Neuron (in vitro differentiated cells): Measurements from ENCODE around the gene ADPRS.

ENCODE experiments used
- H2AFZ ChIP-seq: one replicate; pipeline ENCODE4 v1.6.1; 2013; ENCODE audit warnings: low read depth, mild to moderate bottlenecking, inconsistent platforms, low read length, moderate library complexity
- H3K27me3 ChIP-seq: one replicate; pipeline ENCODE4 v1.6.1; 2013; ENCODE audit warnings: low read length; ENCODE audit not compliant: insufficient read depth
- H3K36me3 ChIP-seq: one replicate; pipeline ENCODE4 v1.6.1; 2013; ENCODE audit warnings: low read length; ENCODE audit not compliant: insufficient read depth
- H3K4me1 ChIP-seq: one replicate; pipeline ENCODE4 v1.6.1; 2013; ENCODE audit warnings: low read length; ENCODE audit not compliant: insufficient read depth
- H3K4me3 ChIP-seq: 2 replicates; pipeline ENCODE4 v1.5.1; 2013; ENCODE audit warnings: mild to moderate bottlenecking, low read length, moderate library complexity
- H3K9me3 ChIP-seq: one replicate; pipeline ENCODE4 v1.6.1; 2013; ENCODE audit warnings: low read length

The ADPRS gene

GRCh38 chr1:36092166-36092797, 3.6 kb downstream of the ADPRS start:
- Histone ChIP-seq H3K27me3 (no peaks in the 10 kb centered on the region), H3K4me1 (peaks cover 17% of the 10 kb centered on the region), H2AFZ (no peak overlapping the region), H3K4me3 (no peak overlapping the region), H3K36me3 (peaks cover 51% of the 10 kb centered on the region), H3K9me3 (no peaks in the 10 kb centered on the region)

- Histone ChIP-seq H3K4me3 (no peak overlapping the region), H3K27me3 (no peaks in the 10 kb centered on the region), H3K4me1 (peaks cover 19% of the 10 kb centered on the region), H2AFZ (no peak overlapping the region), H3K9me3 (no peaks in the 10 kb centered on the region), H3K36me3 (peaks cover 51% of the 10 kb centered on the region)
Measured at GRCh38 chr1:36092798-36093185, 4.1 kb downstream of the ADPRS start.

DNA sequence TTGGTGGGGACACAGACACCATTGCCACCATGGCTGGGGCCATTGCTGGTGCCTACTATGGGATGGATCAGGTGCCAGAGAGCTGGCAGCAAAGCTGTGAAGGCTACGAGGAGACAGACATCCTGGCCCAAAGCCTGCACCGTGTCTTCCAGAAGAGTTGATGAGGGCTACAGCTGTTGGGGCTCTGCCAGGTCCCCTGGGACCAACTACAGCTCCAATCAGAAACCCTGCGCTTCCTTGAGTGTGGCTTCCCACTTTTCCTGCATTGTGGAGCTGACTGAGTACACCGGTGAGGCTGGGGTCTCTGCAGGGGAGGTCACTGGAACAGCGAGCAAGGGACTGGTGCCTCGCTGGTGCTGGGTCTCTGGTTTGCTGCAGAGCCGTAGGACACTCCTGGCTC, 4.5 kb downstream of the ADPRS start:
- H3K9me3 ChIP-seq: no peaks in the 10 kb centered on the region
- H2AFZ ChIP-seq: no peak overlapping the region
- peaks cover 51% of the 10 kb centered on the region for H3K36me3 ChIP-seq
- H3K4me3 ChIP-seq: no peak overlapping the region
- peaks cover 17% of the 10 kb centered on the region for H3K4me1 ChIP-seq
- H3K27me3 ChIP-seq: no peaks in the 10 kb centered on the region

GRCh38 chr1:36093929-36094328, 5.2 kb downstream of the ADPRS start:
- H3K27me3 ChIP-seq: no peaks in the 10 kb centered on the region
- no peak overlapping the region for H2AFZ ChIP-seq
- H3K4me1 ChIP-seq: peaks cover 15% of the 10 kb centered on the region
- no peak overlapping the region for H3K4me3 ChIP-seq
- H3K9me3 ChIP-seq: no peaks in the 10 kb centered on the region
- peaks cover 51% of the 10 kb centered on the region for H3K36me3 ChIP-seq

DNA sequence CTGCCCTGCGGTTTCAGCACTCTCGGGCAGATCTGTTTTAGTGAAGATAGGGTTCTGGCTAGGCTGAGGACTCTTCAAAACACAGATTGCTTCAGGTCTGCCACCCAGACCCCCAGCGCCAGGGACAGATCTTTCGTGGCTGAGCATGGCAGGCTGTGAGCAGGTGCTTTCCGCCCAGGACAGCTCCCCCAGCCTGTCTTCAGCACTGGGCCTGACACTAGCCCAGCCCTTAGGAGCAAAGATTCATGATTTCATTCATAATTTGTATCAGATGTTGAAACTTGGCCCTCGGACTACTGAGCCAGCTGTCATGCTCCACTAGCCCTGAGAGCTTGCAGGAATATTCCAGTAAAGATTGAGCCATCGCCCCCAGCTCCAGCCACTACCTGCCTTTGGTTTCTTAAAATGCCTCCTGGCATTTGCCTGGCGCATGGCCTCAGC, 5.9 kb downstream of the ADPRS start:
- H3K36me3 ChIP-seq: peaks cover 51% of the 10 kb centered on the region

GRCh38 chr1:36095760-36096405, 7.2 kb downstream of the ADPRS start:
- H2AFZ ChIP-seq: no peak overlapping the region
- peaks cover 5% of the 10 kb centered on the region for H3K4me1 ChIP-seq
- no peaks in the 10 kb centered on the region for H3K9me3 ChIP-seq
- peaks cover 49% of the 10 kb centered on the region for H3K36me3 ChIP-seq
- no peaks in the 10 kb centered on the region for H3K27me3 ChIP-seq
- no peak overlapping the region for H3K4me3 ChIP-seq

More for the DNA sequence above, 5.9 kb downstream of the ADPRS start:
- Histone ChIP-seq H3K27me3 (no peaks in the 10 kb centered on the region), H3K4me3 (no peak overlapping the region), H2AFZ (no peak overlapping the region), H3K9me3 (no peaks in the 10 kb centered on the region), H3K4me1 (peaks cover 10% of the 10 kb centered on the region)

- H3K36me3 ChIP-seq: peaks cover 41% of the 10 kb centered on the region
- H3K4me1 ChIP-seq: peaks cover 5% of the 10 kb centered on the region
Measured at GRCh38 chr1:36096500-36097432, 8.1 kb downstream of the ADPRS start.

DNA sequence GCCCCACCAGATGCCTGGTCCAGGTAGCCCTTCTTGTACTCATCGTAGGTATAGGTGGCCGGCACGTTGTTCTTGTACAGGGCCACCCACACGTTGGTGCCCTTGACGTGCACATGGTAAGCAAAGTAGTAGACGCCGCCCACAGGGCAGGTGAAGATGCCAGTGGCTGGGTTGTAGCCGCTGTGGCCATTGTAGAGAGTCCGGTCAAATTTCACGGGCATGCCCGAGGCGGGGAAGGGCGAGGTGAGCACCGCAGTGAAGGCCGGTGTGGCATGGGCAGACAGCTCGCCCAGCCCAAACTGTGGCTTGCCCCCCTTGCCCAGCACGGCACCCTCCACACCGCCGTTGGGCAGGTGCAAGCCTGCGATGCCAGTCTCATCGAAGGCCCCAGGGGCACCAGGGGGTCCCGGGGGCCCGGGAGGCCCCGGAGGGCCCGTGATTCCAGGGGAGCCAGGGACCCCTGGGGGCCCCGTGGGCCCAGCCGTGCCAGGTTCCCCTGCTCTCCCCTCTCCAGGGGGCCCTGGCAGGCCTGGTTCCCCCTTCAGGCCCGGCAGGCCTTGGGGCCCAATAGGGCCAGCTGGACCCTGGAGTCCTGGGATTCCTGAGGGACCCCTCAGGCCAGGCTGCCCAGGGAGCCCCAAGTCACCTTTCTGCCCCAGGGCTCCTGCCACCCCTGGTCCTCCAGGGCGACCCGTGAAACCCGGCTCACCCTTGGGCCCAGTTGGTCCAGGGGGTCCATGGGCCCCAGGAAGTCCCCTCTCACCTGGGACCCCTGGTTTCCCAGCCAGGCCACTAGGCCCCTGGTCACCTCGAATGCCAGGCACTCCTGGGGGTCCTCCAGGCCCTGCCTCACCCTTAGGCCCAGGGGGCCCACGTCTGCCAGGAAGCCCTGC, 9.2 kb downstream of the ADPRS start:
- Histone ChIP-seq H3K36me3 (peaks cover 29% of the 10 kb centered on the region), H3K27me3 (no peaks in the 10 kb centered on the region), H2AFZ (no peak overlapping the region), H3K4me1 (peaks cover 5% of the 10 kb centered on the region), H3K9me3 (no peaks in the 10 kb centered on the region), H3K4me3 (no peak overlapping the region)

More at GRCh38 chr1:36096500-36097432, 8.1 kb downstream of the ADPRS start:
- Histone ChIP-seq H3K4me3 (no peak overlapping the region), H2AFZ (no peak overlapping the region), H3K27me3 (no peaks in the 10 kb centered on the region), H3K9me3 (no peaks in the 10 kb centered on the region)

DNA sequence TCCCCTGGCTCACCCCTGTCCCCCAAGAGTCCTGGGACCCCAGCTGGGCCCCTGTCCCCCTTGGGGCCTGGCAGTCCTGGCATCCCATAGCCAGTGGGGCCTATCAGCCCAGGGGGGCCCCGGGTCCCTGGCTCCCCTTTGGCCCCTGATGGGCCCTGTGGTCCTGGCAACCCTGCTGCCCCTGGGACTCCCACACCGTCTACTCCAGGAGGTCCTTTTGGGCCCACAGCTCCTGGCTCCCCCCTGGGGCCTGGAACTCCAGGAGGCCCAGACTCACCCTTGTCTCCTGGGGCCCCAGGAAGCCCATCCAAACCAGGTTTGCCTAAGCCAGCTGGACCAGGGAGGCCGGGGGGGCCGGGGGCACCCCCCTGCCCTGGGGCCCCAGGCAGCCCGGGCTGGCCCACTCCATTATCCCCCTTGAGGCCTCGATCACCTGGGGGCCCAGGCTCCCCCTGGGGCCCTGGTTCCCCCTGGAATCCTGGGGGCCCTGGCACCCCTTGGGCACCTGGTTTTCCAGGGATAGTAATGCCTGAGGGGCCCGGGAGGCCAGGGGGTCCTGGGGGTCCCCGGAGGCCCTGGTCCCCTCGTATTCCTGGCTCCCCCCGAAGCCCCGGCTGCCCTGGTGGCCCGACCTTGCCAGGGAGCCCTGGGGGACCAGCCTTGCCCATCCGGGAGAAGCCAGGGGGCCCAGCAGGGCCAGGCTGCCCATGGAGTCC, 10.1 kb downstream of the ADPRS start:
- H3K36me3 ChIP-seq: peaks cover 21% of the 10 kb centered on the region
- no peaks in the 10 kb centered on the region for H3K9me3 ChIP-seq
- H2AFZ ChIP-seq: no peak overlapping the region
- H3K4me3 ChIP-seq: no peak overlapping the region
- no peaks in the 10 kb centered on the region for H3K27me3 ChIP-seq
- H3K4me1 ChIP-seq: peaks cover 5% of the 10 kb centered on the region

DNA sequence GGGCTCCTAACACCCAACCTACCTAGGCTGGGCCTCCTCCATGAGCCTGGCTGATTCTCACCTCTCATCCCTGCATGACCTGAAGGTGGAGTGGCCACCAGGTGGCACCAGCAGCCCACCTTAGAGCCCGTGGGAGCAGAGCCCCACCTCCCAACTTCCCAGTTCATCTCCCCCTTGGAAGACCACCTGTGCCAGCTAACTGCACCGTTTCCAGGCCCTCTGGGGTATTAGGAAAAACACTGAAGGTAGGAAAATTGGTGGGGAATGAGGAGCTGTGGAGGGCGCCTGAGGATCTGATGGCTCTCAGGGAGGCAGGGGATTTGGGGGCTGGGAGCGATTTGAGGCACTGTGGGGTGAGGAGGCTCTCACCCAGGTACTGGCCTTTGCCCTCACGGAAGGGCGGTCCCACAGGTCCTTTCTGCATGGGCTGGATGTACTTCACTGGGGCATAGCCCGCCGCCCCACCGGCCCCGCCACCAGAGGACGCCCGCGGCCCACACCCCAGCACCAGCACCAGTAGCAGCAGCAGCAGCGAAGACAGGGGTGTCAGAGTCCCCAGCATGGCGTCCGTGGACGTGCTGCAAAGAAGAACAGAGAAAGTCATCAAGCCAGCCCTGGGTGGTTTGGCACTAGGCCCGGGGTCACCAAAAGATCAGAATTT, 11.1 kb downstream of the ADPRS start:
- no peaks in the 10 kb centered on the region for H3K9me3 ChIP-seq
- H3K4me3 ChIP-seq: no peak overlapping the region
- H3K27me3 ChIP-seq: no peaks in the 10 kb centered on the region
- no peak overlapping the region for H2AFZ ChIP-seq
- H3K36me3 ChIP-seq: peaks cover 11% of the 10 kb centered on the region
- peaks cover 5% of the 10 kb centered on the region for H3K4me1 ChIP-seq

DNA sequence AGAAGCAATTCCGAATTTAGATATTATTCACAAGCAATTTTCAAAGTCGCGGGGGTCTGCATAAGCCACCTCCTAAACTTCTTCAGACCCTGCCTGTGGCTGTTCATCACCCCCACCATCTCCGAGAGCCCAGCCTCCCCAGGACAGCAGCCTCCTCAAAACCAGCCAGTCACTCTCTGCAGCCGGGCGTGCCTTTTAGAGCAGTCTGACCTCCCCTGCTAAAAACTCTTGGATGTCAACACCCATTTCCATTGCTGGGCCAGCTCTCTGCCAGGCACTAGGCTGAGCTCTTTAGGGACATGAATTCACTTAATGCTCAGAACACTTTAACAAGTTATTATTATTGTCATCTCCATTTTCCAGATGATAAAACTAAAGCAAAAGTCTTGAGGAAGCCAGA, 11.7 kb downstream of the ADPRS start:
- H3K4me3 ChIP-seq: no peak overlapping the region
- no peaks in the 10 kb centered on the region for H3K9me3 ChIP-seq
- no peak overlapping the region for H2AFZ ChIP-seq
- H3K36me3 ChIP-seq: peaks cover 7% of the 10 kb centered on the region
- peaks cover 5% of the 10 kb centered on the region for H3K4me1 ChIP-seq
- no peaks in the 10 kb centered on the region for H3K27me3 ChIP-seq
